ENCODE results near the gene RASEF.

The RASEF gene

DNA sequence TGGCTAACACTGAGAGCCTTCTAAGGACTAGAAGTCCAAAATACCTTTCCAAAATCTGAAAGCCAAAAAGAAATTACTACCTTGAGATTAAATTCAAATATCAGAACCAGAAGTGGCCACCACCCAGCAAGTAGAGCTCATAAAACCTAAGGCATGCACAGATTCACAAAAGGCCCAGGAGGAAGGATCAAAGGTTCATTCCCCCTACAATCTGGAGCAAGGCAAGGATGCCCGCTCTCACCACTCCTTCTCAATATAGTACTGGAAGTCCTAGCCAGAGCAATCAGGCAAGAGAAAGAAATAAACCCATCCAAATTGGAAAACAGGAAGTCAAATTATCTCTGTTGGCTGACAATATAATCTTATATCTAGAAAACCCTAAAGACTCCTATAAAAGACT lies 6.0 kb downstream of the RASEF start:
- DNase-seq (ENCODE audit: low read depth in 2 of 2): no peak

DNA sequence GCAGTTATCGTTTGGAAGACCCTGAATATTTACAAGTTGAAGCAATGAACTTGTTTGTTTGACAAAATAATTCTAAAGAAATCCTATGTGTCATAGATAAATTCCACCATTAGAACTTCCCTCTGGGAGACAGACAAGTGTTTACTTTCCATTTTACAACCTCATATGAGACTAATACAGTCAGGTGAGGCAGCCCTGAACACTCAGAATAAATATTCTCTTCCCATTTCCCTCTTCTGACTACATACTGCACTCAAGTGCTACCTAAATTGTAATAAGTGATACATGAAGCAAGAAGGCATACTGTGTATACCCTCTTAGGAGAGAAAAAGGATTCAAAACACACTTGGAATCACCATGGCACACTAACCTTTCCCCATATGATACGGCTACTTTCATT lies 6.8 kb downstream of the RASEF start:
- no peak for DNase-seq (ENCODE audit: low read depth in 2 of 2)

DNA sequence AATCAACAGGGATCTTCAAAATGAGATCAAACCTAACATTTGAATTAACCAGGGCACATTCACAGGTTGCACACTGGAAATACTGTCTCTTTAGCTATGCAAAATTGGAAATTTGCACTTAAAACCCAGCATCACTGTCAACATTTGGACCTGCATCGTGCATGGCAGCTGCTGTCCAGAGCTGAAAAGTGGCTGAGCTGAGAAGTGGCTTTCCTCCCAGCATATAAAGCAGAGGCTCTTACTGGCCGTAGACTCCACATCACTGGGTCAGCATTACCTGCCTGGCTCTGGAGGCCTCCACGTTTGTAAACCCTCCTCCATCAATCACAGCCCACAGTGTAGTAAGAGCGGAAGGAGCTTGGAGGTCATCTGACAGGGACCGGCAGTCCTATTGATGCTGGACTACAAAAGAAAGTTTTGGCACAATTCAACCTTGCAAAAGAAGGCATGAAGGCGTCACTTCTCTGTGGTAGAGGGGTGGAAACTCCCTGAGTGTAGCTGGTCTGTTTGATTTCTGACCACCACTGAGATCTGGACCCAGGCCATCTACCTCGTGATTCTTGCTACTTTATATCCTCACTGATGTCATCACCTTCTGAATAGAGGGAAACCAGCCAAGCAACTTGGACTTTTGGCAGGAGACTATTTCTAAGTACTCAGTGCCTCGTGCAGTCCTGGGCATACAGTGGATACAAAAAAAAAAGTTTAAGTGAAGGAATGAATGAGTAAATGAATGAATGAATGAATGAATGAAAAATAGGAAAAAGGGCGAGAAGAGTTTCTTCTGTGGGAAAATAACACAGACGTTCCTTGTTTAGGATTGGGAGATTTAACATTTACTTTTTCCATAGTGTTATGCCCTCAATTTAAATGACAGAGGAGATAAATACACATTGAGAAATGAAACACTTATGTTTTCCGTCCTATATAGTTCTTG lies 14.8 kb downstream of the RASEF start:
- DNase-seq (ENCODE audit: low read depth in 2 of 2): no peak

DNA sequence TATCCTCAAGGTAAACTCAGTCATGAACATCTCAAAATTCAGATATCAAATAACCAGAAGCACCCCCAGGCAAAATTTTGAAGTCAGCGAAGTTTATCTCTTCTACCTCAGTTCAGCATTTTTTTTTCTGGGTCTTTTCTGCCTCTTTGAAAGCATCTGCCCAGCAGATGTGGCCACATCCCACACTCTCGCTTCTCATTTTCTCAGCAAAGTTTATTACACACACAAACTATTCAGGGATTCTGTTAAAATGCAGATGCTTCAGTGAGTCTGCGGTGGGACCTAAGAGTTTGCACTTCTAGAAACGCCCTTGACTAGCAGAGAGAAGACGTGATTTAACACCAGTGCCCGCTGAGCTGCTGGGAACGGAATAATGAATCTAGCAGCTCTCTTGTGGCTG lies 19.3 kb downstream of the RASEF start:
- DNase-seq (ENCODE audit: low read depth in 2 of 2): no peak

DNA sequence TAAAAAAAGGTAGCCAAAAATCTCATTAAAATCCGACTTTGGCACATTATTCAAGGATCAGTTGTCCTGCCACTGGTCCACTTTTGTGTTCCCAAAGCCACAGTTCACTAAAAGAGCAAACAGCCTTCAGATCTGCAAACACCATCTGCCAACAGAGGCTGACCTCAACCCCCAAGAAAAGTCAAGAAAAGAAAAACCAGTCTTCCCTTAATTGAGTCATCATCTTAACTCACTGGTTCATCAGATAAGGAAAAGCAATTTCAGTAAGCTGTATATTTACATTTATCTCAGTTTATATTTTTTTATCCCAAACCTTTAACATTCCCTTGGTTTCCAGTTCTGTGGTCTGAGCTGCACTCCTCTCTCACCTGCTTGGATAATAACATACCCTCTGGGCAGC lies 21.2 kb downstream of the RASEF start:
- no peak for DNase-seq (ENCODE audit: low read depth in 2 of 2)

DNA sequence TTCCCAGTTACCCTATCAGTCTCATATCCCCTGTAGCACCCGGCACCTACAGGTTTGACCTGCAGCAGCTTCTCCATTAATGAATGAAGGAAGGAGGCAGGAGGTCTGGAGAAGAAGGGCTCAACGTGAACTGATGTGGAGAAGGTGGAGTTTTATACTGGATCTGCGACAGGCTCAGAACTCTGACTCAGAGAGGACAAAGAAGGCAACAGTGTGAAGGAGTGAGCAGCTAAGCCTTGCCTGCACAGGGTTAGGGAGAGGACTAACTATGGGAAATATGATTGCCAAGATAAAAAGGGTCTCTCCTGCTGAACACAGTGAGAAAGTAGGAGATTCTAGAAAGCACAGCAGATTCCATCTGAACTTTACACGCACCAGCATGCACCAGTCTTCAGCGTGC lies 23.6 kb downstream of the RASEF start:
- no peak for DNase-seq (ENCODE audit: low read depth in 2 of 2)

DNA sequence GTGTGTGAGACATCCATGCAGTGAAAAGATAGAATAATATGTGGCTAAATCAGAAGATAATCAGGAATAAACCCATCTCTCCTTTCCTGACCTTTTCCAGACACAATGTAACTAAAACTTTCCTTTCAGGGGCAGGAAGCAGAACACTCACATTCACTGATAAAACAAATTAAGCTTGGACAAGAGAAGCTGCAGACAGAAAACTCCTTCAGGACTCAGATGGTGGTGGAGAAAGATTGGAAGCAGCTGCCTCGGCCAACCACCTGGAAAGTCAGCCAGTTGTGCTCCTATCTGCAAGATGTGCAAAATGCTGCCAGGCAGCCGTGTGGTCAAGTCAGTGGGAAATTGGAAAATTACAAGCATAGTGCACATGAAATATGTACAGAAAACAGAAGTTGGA lies 26.9 kb downstream of the RASEF start:
- DNase-seq (ENCODE audit: low read depth in 2 of 2): no peak

DNA sequence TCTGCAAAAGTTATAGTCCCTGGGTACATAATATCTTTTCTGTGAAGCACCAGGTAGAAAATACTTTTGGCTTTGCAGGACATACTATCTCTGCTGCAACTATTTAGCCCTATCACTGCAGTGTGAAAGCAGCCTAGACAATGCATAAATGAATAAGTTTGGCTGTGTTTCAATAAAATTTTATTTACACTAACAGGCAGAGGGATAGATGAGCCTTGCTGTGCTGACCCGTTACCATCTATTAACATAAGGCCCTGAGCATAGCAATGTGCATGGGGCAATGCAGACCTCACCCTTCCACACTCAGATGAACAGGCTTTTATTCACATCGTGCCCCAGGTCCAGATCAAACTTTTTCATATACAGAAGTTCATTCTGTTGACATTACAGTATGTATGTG lies 27.8 kb downstream of the RASEF start:
- no peak for DNase-seq (ENCODE audit: low read depth in 2 of 2)

DNA sequence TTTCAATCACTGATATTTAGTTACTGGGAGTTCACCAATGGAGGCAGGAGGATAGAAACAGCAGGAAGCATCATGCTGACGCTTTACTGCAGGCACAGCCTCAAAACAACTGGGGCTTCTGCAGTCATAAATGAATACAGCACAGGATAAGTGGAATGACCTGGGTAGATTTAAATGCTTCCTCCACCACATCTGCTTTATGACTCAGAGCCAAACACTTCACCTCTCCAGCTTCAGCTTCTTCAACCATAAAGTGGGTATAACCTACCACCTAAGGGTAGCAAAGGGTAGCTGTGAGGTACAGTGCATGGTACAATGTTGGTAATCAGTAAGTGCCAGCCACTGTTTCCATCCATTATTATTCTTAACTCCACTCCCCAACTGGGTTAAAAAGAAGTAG lies 28.4 kb downstream of the RASEF start:
- DNase-seq (ENCODE audit: low read depth in 2 of 2): no peak

DNA sequence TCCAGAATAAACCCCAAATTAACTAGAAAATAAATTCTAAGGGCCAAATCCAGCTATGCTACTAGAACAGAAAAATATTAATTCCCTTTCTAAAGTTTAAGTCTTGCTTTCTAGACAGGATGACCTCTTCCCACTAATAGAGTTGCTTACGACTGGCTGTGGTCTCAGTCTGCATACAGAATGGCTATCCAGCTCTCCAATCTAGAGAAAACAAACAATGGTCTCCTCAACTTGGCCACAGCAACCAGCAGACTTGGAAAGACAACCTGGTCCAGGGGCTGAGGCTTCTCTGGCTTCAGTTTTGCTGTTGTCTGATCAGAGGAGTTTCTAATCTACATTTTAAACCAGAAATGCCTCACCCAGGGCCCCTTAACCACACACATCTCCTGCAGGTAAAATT lies 28.9 kb downstream of the RASEF start:
- DNase-seq (ENCODE audit: low read depth in 2 of 2): no peak

DNA sequence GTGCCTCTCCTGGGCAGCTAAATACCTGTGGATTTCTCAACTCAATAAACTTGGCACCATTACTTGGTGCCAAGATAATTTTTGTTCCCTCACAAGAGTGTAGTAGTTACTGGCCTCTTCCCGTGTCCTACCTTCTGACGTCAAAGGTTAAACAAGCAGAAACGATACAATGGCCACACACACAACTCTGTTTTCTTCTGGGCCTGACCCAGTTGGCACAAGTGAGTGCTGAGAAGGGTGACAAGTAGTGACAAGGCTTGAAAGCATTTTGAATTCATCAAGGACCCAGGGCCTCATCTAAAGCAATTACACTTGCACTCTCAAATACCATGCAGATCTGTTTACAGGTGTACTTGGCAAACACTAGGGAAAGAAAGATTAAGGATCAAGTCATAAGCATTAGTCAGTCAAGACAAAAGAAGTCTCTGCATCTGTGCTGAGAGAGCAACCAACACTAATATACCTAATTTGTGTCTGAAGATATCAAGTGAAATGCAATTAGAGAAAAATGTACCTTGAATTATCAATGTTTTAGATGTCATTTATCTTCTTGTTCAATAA lies 30.8 kb downstream of the RASEF start:
- no peak for DNase-seq (ENCODE audit: low read depth in 2 of 2)

DNA sequence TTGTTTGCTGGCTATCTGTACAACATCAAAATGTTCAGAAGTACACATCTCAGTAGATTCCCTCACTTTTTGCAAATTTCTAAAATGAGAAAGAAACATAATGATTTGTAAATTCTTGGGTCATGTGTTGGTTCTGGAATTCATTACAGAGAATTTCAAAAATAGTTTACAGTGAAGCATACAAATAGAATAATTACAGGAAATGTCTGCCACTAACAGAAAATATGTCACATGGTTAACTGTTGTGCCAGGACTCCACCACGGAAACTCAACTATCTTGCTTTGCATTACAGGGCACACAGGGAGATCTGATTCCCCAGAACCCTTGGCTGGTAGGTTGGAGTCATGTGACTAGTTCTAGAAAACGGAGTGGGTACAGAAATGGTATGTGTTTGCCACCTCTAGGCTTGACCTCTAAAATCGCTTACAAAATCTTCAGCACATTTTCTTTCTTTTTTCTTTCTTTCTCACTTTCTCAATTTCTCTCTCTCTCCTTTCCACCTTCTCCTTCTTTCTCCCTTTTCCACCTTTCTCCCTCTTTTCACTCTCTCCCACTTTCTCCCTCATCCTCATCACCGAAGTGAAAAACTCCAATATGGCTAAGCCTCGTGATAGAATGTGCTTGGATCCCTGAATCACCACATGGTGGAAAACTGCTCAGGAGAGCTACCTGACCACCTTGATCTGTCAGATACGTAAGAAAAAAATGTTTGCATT lies 32.4 kb downstream of the RASEF start:
- no peak for DNase-seq (ENCODE audit: low read depth in 2 of 2)

DNA sequence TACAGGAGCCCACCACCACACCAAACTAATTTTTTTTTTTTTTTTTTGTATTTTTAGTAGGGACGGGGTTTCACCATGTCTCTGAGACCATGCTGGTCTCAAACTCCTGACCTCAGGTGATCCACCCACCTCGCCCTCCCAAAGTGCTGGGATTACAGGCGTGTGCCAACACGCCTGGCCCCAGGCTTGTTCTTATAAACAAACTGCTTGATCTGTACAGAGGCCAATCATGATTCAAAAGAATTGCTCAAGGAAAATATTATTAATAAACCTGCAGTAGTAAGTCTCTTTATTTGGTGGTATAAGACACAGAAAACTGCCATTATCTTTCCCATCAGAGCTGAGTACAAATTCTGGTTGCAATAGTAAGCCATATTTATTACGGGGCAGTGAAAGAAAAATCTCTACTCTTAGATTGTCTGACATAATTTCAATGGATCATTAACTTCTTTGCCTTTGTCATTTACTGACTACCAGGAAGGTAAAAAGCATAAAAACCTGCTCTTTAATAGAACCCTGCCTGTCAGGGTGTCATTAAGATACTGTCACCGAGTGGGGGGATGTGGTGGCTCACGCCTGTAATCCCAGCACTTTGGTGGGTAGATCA lies 33.3 kb downstream of the RASEF start:
- DNase-seq (ENCODE audit: low read depth in 2 of 2): no peak

DNA sequence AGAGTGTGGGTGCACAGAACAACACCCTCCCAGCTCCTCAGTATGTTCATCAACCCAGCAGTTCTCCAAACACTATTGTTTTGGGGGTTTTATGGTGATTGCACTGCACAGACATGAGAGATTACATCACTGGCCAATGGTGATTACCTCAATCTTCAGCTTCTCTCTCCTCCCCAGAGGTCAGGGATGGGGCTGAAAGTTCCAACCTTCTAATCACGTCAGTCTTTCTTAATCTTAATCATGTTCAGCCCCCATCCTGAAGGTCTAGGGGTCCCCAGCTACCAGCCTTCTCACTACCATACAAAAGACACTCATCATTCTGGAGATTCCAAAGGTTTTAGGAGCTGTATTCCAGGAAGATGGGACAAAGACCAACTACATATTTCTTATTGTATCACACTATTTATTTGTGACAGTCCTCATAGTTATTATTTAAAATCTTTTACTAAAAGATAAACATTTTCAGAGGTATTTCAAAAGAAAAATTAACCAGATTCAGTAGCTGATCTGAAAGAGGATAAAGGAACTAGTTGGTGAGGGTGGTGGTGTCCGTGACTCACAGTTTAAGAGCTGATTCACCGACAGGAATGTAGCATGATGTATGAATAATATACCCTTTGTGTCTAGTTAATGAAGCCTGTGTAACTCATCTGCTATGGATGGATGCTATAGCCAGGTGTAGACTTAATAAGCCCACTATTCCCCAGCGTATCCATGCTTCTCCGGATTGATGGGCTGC lies 35.6 kb downstream of the RASEF start:
- DNase-seq (ENCODE audit: low read depth in 2 of 2): no peak

DNA sequence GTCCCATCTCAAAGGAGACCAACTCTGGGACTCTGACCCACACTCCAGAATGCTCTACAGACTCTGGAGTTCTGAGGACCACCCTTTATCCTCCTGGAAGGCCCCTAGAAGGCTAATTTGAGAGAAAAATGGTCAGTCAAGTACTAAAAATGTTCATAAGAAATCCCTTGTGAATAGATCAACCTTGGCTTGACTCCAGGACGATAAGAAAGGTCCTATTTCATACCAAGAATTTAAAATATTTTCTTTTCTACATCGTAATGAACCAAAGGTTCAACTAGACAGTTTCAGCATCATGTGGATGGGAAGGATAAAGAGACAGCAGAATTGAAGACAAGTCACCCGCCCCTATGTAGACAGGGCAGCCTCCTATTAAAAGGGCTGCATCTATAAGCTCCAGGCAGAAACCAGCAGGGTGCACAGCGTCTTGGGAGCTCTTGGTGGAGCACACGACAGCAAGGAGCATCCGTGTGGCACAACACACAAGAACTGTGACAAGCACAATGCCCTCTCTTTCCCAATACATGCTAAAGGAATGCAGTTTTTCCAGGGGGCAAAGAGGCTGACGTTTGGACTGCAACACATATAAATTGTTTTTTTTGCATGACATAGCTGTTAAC lies 38.3 kb downstream of the RASEF start:
- DNase-seq (ENCODE audit: low read depth in 2 of 2): no peak

DNA sequence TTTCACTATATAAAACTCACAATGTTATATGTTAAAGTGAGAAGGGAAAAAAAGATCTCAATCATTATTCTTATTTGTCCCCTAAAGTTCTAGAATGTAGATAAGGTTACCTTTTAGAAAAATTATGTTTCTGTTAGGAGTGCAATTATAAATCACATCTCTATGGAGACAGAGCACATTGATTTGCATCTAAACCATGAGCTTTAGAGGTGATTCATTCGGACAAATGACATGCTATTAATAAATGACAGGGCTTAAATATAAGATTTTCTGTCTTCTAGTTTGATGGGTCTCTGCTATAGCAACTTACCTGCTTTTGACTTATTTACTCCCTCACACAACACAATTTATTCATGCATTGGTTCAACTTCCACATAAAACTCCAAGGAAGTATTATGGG lies 39.8 kb downstream of the RASEF start:
- DNase-seq (ENCODE audit: low read depth in 2 of 2): no peak

DNA sequence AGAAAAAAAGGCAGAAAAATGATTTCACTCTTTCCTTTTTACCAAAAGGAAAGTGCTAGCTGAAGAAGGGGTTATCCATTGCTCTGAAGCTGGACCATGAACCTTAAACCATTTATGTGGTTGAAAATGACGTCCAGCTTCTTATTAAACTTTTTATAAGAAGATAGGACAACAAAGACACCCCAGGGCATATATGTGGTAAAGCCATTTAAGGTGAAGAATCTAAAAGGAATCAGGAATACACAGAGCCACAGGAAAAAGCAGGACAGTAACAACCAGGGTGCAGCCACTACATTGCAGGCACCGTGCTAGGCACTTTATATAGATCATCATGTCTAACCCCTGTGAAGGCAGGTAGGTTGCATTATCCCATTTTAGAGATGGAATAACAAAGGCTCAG lies 42.1 kb downstream of the RASEF start:
- DNase-seq (ENCODE audit: low read depth in 2 of 2): no peak

DNA sequence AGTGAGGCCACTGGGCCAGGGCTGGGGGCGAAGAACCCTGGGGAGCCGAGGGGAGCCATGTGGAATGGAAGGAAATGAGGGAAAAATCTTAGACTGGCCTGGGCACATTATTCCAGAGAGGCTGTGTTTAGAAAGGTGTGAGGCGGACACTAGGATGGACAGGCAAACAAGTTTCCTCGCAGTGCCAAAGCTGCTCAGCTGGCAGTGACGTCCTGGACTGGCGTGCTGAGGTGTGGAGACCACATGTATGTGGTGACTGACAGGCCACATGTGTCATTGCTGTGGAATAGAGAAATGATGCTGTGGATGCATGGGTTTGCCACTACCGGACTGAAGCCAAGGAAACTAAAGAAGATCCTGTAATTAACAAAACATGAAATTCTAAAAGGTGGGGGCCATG lies 42.6 kb downstream of the RASEF start:
- no peak for DNase-seq (ENCODE audit: low read depth in 2 of 2)

DNA sequence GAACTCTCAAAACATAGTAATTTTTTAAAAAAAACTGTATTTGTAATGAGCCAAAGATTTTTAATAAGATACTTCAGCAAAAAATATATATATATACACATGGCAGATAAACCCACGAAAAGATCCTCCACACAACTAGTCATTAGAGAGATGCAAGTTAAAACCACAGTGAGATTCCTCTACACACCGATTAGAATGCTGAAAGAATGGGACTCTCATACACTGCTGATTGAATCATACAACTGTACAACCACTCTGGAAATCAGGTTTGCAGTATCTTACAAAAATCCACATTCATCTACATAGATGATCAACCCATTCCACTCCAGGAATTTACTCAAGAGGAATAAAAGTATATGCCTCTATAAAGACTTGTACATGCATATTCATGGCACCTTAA lies 43.7 kb downstream of the RASEF start:
- DNase-seq (ENCODE audit: low read depth in 2 of 2): no peak

DNA sequence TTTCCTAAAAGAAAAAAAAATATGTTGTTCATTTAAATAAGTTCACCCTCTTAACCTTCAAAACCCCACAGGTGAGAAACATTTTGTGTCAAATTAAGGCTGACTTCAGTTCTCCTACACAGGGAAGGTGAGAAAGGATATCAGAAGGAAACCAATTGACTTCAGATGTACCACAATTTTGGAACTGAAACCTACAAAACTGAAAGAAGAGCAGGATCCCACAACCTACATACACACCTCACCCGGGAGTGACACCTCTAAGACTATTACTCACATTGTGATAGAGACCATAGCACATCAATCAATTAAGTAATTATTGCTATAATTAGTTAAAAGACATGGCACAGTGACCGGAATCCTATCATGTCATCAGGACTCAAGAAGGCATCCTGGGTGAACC lies 47.0 kb downstream of the RASEF start:
- DNase-seq (ENCODE audit: low read depth in 2 of 2): no peak

DNA sequence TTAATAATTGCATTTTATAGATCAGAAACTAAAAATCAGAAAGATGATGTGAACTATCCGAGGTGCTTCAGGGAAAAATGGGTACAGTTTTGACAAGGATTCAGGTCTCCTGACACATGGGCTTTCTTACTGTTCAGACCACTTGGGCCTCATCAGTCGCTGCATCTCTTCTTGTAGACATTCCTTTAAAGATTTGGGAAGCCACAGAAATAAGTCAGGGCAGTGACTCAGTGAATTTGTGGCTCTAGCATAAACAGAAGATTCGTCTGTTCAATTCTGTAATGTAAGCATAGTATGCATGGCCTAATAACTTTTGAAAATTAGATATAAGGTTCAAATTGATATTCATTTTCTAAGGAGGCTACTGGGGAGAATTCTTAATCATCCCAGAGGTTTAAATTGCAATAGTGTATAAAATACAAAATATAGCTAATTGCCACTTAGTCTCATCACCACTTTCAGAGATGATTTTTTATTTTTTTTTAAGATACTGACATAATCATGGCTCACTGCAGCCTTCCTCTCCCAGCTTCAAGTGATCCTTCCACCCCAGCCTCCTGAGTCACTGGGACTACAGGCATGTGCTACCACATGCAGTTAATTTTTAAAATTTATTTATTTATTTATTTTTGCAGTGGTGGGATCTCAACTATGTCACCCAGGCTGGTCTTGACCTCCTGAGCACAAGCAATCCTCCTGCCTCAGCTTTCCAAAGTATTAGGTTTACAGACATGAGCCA lies 48.9 kb downstream of the RASEF start:
- DNase-seq (ENCODE audit: low read depth in 2 of 2): no peak
